GM18526 (cell line): Measurements from ENCODE around the gene ATG2A.

Experiments
- POLR2A ChIP-seq: IDR thresholded peaks from 3 replicates; pipeline ENCODE4 v1.6.1; 2011; ENCODE audit not compliant: insufficient read length; ENCODE audit errors: extremely low read depth

ATG2A gene

GRCh38 chr11:64916775-64917662 is at the start of gene ATG2A:
Gene ATG2A (minus strand): TSS chr11:64917209. CDS start chr11:64917135, 74 bp downstream.
- peak; percentile 82 for TF ChIP-seq POLR2A

GRCh38 chr11:64963072-64963631 is 46.1 kb upstream of the ATG2A start:
- no peak for TF ChIP-seq POLR2A

- no peak for TF ChIP-seq POLR2A
Measured at GRCh38 chr11:64960719-64961118, 43.7 kb upstream of the ATG2A start.

GRCh38 chr11:64959498-64959897 is 42.5 kb upstream of the ATG2A start:
- no peak for TF ChIP-seq POLR2A

DNA sequence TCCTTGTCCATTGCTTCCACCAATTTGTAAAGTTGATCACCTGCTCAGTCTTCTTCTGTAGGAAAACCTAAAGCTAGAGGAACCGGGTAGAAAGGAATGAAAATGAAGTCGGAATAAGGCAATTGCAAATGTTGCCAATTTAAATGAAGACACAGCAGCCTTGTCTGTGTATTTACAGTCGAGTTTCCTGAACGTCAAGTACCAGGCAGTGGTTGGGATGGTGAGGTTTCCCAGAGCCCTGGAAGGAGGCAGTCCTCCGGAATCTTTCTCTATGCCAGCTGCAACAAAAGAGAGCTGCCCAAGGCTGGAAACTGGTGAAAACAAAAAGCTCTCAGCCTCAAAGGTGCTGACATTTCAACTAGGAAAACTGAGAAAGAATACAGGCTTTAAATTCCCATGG is 37.2 kb upstream of the ATG2A start:
- TF ChIP-seq POLR2A = no peak

GRCh38 chr11:64951529-64951928 is 34.5 kb upstream of the ATG2A start:
- no peak for TF ChIP-seq POLR2A

DNA sequence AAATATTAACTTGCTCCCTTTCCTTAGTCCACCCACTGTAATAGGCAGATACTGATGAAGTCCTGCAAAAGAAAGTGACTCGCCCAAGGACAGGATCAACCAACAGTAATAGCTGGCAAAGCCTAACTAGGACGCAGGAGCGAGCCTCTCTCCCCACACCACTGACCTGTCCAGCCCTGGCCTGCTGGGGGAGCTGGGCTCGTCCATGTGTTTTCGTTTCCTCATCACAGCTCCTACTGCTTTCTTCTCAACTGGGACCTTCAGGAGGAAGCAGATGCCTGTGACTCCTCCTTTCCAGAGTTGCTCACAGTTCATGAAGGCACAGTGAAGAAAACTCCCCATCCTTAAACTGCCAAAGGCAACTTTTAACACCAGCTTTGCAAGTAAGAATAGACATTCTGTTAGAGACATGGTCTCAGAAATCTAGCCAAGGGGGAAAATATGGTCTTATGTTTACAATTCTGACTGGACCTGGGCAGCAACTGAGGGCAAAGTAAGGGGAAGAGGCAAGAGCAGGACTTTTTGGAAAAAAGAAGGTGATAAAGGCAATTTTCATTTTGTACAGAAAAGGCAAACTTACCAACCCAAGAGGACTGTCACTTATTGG is 30.3 kb upstream of the ATG2A start:
- TF ChIP-seq POLR2A = no peak

- TF ChIP-seq POLR2A = no peak
Measured at GRCh38 chr11:64936539-64936938, 19.5 kb upstream of the ATG2A start.

- TF ChIP-seq POLR2A = no peak
Measured at GRCh38 chr11:64935359-64936081, 18.5 kb upstream of the ATG2A start, which contains the start of gene GPHA2. Gene GPHA2 (minus strand): TSS chr11:64935893. CDS start chr11:64935460, 433 bp downstream.

DNA sequence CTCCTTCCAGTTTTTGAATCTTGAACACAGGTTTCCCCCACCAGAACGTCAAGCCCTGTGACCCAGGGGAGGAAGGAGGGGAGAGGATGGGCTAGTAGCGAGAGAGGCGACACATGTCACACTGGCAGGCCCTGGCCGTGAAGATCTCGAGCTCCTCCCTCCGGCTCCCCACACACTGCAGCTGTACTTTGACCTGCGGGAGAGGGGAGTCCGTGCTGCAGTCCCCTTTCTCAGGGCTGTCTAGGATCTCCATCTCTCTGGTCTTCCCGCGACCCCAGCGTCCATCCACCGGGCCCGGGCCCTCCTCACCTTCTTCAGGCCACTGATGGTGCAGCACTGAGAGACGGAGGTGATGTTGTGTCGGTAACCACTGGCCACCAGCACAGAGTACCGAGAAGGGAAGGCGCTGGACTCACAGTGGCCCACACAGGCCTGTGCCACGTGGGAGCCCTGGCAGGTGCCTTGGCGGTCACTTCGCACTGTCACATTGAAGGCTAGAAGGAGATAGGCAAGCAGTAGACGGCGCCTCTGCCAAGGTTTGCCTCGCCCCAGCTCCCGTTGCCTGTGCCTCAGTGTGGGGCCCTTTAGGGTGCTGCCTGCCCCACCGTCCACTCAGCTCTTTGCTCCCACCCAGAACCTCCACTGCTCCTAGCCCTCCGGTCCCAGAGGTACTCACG is 17.8 kb upstream of the ATG2A start:
- no peak for TF ChIP-seq POLR2A

- no peak for TF ChIP-seq POLR2A
Measured at GRCh38 chr11:64933935-64934681, 17.1 kb upstream of the ATG2A start.

GRCh38 chr11:64933213-64933934 is 16.4 kb upstream of the ATG2A start:
- no peak for TF ChIP-seq POLR2A

- no peak for TF ChIP-seq POLR2A
Measured at GRCh38 chr11:64932324-64932723, 15.3 kb upstream of the ATG2A start.

GRCh38 chr11:64931290-64931689 is 14.3 kb upstream of the ATG2A start:
- no peak for TF ChIP-seq POLR2A

GRCh38 chr11:64930340-64930739 is 13.3 kb upstream of the ATG2A start:
- no peak for TF ChIP-seq POLR2A
